Hepatocyte (in vitro differentiated cells): ENCODE measurements around the gene GXYLT2. TPM values are rescaled to one million over a fixed set of nuclear protein-coding genes. Genes with fewer than 3 reads are reported as not detected.

Experiments
- DNase-seq: peaks from one replicate; pipeline ENCODE4 v3.0.0-alpha.2; 2016; ENCODE audit warnings: low spot score
- H2AFZ ChIP-seq: fragments of 200-600 bp; sonication (generic); 2 replicates; pipeline ENCODE4 v1.6.0; 2016; ENCODE audit warnings: antibody characterized with exemption, mild to moderate bottlenecking
- H3K27ac ChIP-seq: fragments of 200-600 bp; sonication (generic); 2 replicates; pipeline ENCODE4 v1.5.1; 2016; ENCODE audit warnings: mild to moderate bottlenecking
- H3K27me3 ChIP-seq: fragments of 200-600 bp; sonication (generic); 2 replicates; pipeline ENCODE4 v1.6.1; 2016
- H3K36me3 ChIP-seq: fragments of 200-600 bp; sonication (generic); replicated peaks from 2 replicates; pipeline ENCODE4 v1.5.1; 2016; ENCODE audit warnings: low read depth; ENCODE audit not compliant: insufficient read depth
- H3K4me1 ChIP-seq: fragments of 200-600 bp; sonication (generic); 2 replicates; pipeline ENCODE4 v1.5.1; 2016; ENCODE audit warnings: mild to moderate bottlenecking, moderate library complexity; ENCODE audit not compliant: insufficient read depth
- H3K4me2 ChIP-seq: fragments of 200-600 bp; sonication (generic); 2 replicates; pipeline ENCODE4 v1.6.0; 2016
- H3K4me3 ChIP-seq: fragments of 200-600 bp; sonication (generic); 2 replicates; pipeline ENCODE4 v1.5.1; 2016; ENCODE audit warnings: mild to moderate bottlenecking
- H3K79me2 ChIP-seq: fragments of 200-600 bp; sonication (generic); 2 replicates; pipeline ENCODE4 v1.6.0; 2017; ENCODE audit warnings: mild to moderate bottlenecking
- H3K9me2 ChIP-seq: fragments of 200-600 bp; sonication (generic); replicated peaks from 2 replicates; pipeline ENCODE4 v1.6.0; 2017; ENCODE audit warnings: mild to moderate bottlenecking; ENCODE audit not compliant: insufficient read depth
- H3K9me3 ChIP-seq: fragments of 200-600 bp; sonication (generic); 2 replicates; pipeline ENCODE4 v1.5.1; 2016; ENCODE audit warnings: low read depth, mild to moderate bottlenecking
- H4K20me1 ChIP-seq: fragments of 200-600 bp; sonication (generic); 2 replicates; pipeline ENCODE4 v1.6.0; 2016; ENCODE audit warnings: mild to moderate bottlenecking; ENCODE audit not compliant: insufficient read depth, poor library complexity, severe bottlenecking
- EZH2 ChIP-seq: fragments of 200-600 bp; sonication (generic); IDR thresholded peaks from 2 replicates; pipeline ENCODE4 v1.6.1; 2016; ENCODE audit warnings: antibody characterized with exemption, mild to moderate bottlenecking, borderline replicate concordance
- EZH2phosphoT487 ChIP-seq: fragments of 200-600 bp; sonication (generic); IDR thresholded peaks from one replicate; pipeline ENCODE4 v1.6.1; 2018; ENCODE audit warnings: antibody characterized with exemption, mild to moderate bottlenecking, low read depth, moderate library complexity; ENCODE audit not compliant: unreplicated experiment, severe bottlenecking
- WGBS: methylation state at CpG from one replicate; pipeline ENCODE4 v1.1.6; 2016; ENCODE audit warnings: low lambda C conversion rate; ENCODE audit errors: missing lambda C conversion rate; 5-methylcytosine and 5-hydroxymethylcytosine counted together
- polyA plus RNA-seq: library from polyadenylated mRNA; unstranded; fragments of >200 nt; fragmentation: Nextera tagmentation; extraction: Ambion mirVana; gene quantifications from 2 replicates; pipeline ENCODE4 v1.2.1, GENCODE V29; 2016
- total RNA-seq: library from RNA; depleted of rRNA; stranded (reverse); fragments of >200 nt; gene quantifications from 2 replicates; pipeline ENCODE4 v1.2.3, GENCODE V29; 2014
- TF ChIP-seq, protein P1 (sequence below): fragments of 200-600 bp; sonication (generic); IDR thresholded peaks from 2 replicates; pipeline ENCODE4 v1.5.1; 2016; ENCODE audit warnings: antibody characterized with exemption, mild to moderate bottlenecking; ENCODE audit not compliant: poor library complexity

The GXYLT2 gene
- total and polyA plus RNA-seq, 2 experiments from 2014 or later: 27.4 to 35.7 TPM

- DNase-seq: no peak
- H3K9me3 ChIP-seq: no peaks in the 10 kb centered on the region
- no peaks in the 10 kb centered on the region for H3K79me2 ChIP-seq
- 81% methylated on average over 4 of the region's 4 CpGs for WGBS
- no peak overlapping the region for H3K27ac ChIP-seq
- H3K4me2 ChIP-seq: no peak overlapping the region
- H3K36me3 ChIP-seq: no peaks in the 10 kb centered on the region
- H3K4me3 ChIP-seq: no peak overlapping the region
- TF ChIP-seq, protein P1, sequence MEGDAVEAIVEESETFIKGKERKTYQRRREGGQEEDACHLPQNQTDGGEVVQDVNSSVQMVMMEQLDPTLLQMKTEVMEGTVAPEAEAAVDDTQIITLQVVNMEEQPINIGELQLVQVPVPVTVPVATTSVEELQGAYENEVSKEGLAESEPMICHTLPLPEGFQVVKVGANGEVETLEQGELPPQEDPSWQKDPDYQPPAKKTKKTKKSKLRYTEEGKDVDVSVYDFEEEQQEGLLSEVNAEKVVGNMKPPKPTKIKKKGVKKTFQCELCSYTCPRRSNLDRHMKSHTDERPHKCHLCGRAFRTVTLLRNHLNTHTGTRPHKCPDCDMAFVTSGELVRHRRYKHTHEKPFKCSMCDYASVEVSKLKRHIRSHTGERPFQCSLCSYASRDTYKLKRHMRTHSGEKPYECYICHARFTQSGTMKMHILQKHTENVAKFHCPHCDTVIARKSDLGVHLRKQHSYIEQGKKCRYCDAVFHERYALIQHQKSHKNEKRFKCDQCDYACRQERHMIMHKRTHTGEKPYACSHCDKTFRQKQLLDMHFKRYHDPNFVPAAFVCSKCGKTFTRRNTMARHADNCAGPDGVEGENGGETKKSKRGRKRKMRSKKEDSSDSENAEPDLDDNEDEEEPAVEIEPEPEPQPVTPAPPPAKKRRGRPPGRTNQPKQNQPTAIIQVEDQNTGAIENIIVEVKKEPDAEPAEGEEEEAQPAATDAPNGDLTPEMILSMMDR: no peak
- TF ChIP-seq EZH2: no peak
- TF ChIP-seq EZH2phosphoT487: no peak
- no peaks in the 10 kb centered on the region for H4K20me1 ChIP-seq
- H3K27me3 ChIP-seq: no peaks in the 10 kb centered on the region
- peaks cover 9% of the 10 kb centered on the region for H3K4me1 ChIP-seq
- H2AFZ ChIP-seq: no peak overlapping the region
- no peaks in the 10 kb centered on the region for H3K9me2 ChIP-seq
Measured at GRCh38 chr3:72950801-72951200, 63.0 kb downstream of the GXYLT2 start.

- Histone ChIP-seq H3K9me2 (no peaks in the 10 kb centered on the region), H3K27ac (no peak overlapping the region), H3K4me1 (peaks cover 9% of the 10 kb centered on the region), H3K9me3 (no peaks in the 10 kb centered on the region), H3K4me3 (no peak overlapping the region), H4K20me1 (no peaks in the 10 kb centered on the region), H3K36me3 (no peaks in the 10 kb centered on the region), H2AFZ (no peak overlapping the region), H3K79me2 (no peaks in the 10 kb centered on the region), H3K27me3 (no peaks in the 10 kb centered on the region), H3K4me2 (no peak overlapping the region)
- TF ChIP-seq, protein P1: no peak
- TF ChIP-seq EZH2 (no peak), EZH2phosphoT487 (no peak)
- no peak for DNase-seq
- WGBS: 60% methylated on average over 6 of the region's 6 CpGs
Measured at GRCh38 chr3:72951259-72951722, 63.4 kb downstream of the GXYLT2 start.

DNA sequence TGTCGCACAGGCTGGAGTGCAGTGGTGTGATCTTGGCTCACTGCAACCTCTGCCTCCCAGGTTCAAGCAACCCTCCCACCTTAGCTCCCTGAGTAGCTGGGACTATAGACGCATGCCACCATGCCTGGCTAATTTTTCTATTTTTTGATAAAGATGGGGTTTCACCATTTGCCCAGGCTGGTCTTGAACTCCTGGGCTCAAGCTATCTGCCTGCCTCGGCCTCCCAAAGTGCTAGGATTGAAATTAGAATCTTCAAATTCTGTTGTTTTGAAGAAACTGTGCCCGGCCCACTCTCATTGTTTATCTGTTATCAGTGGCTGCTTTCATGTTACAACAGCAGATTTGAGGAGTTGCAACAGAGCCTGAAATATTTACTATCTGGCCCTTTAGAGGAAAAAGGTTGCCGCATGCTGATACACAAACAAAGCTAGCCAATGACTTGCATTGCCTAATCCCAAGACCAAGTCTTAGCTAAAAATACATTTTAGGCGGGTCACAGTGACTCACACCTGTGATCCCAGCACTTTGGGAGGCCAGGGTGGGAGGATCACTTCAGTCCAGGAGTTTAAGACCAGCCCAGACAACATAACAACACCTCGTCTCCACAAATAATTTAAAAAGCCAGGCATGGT, 65.6 kb downstream of the GXYLT2 start:
- Histone ChIP-seq H3K4me3 (no peak overlapping the region), H4K20me1 (no peaks in the 10 kb centered on the region), H3K9me3 (no peaks in the 10 kb centered on the region), H3K9me2 (no peaks in the 10 kb centered on the region), H3K27ac (peak overlapping the region; percentile 50), H3K4me2 (no peak overlapping the region), H3K27me3 (no peaks in the 10 kb centered on the region), H3K79me2 (no peaks in the 10 kb centered on the region), H3K36me3 (no peaks in the 10 kb centered on the region), H2AFZ (no peak overlapping the region), H3K4me1 (peaks cover 10% of the 10 kb centered on the region)
- TF ChIP-seq EZH2: no peak
- TF ChIP-seq EZH2phosphoT487: no peak
- TF ChIP-seq, protein P1: no peak
- 74% methylated on average over 7 of the region's 7 CpGs for WGBS
- DNase-seq: peak; percentile 38
